K562 (cell line): Measurements from ENCODE around the gene GRIN1. TPM values are rescaled to one million over a fixed set of nuclear protein-coding genes. Genes with fewer than 3 reads are reported as not detected.

ENCODE experiments used
- ATAC-seq: fragments of 200-7000 bp; cut with Tn5 transposase; 3 replicates; pipeline ENCODE4 v1.9.1; 2020; ENCODE audit warnings: moderate library complexity
- BruUV-seq: library from RNA; stranded (reverse); fragments of 400-500 nt; replicated peaks from 2 replicates; lab custom pipeline; 2021; lab: Mats Ljungman, UMichigan
- CTCF ChIA-PET: fragments of 300-600 bp; formaldehyde crosslinking; extraction: SDS; loops from one replicate; lab custom pipeline; 2021; ENCODE audit warnings: low intra/inter-chr PET ratio; lab: Yijun Ruan, JAX
- POLR2A ChIA-PET: fragments of 300-600, 350-650 bp; sonication (Branson Sonifier 250); formaldehyde crosslinking; extraction: SDS; loops from one replicate; lab custom pipeline; 2021; ENCODE audit warnings: antibody characterized with exemption, inconsistent platforms; lab: Yijun Ruan, JAX
- DNase-seq, 4 experiments: peaks; one replicate each; pipeline versions ENCODE4 v3.0.0 to v3.0.0-alpha.2; 2011 to 2018; ENCODE audit warnings: low spot score in 3 of 4, mixed read lengths in 3 of 4; ENCODE audit errors: extremely low read depth in 1 of 4
- FAIRE-seq: peaks from 2 replicates; lab custom pipeline; 2011; peaks lifted over from hg19 to GRCh38; lab: Jason Lieb, UNC
- H2AFZ ChIP-seq: 2 replicates; pipeline ENCODE4 v1.6.0; 2011; ENCODE audit warnings: low read depth, low read length, control low read depth, inconsistent platforms
- H3K27ac ChIP-seq: fragments of 200-600 bp; 3 replicates; pipeline ENCODE4 v1.8.0; 2011; ENCODE audit warnings: low read depth, mild to moderate bottlenecking, control low read depth, inconsistent platforms, low read length, moderate library complexity, mixed read lengths; ENCODE audit errors: extremely low read depth
- H3K27me3 ChIP-seq, 2 experiments: fragments of 300-600 bp in 1 of 2; 2 replicates in 1 of 2; 3 replicates in 1 of 2; pipeline versions ENCODE4 v1.6.0 to v1.8.0; 2011; ENCODE audit warnings: inconsistent platforms in 2 of 2, low read length in 2 of 2, mild to moderate bottlenecking in 1 of 2, mixed read lengths in 1 of 2, moderate library complexity in 1 of 2; ENCODE audit not compliant: control insufficient read depth in 2 of 2, insufficient read depth in 2 of 2
- H3K36me3 ChIP-seq: fragments of 300-600 bp; 3 replicates; pipeline ENCODE4 v1.8.0; 2011; ENCODE audit warnings: mild to moderate bottlenecking, low read length, inconsistent platforms; ENCODE audit not compliant: control insufficient read depth, insufficient read depth
- H3K4me1 ChIP-seq, 2 experiments: fragments of 200-600 bp in 1 of 2; replicated peaks in 1 of 2; 2 replicates in 1 of 2; 3 replicates in 1 of 2; pipeline versions ENCODE4 v1.5.1 to v1.8.0; 2011; ENCODE audit warnings: inconsistent platforms in 2 of 2, low read length in 2 of 2, mild to moderate bottlenecking in 1 of 2, mixed read lengths in 1 of 2, moderate library complexity in 1 of 2; ENCODE audit not compliant: control insufficient read depth in 2 of 2, insufficient read depth in 2 of 2
- H3K4me2 ChIP-seq: 2 replicates; pipeline ENCODE4 v1.6.1; 2011; ENCODE audit warnings: low read length, control low read depth, inconsistent platforms, mixed read lengths; ENCODE audit not compliant: insufficient read depth
- H3K4me3 ChIP-seq: fragments of 200-600 bp; sonication (generic), shearing (Covaris generic); 2 replicates; pipeline ENCODE4 v1.5.1; 2016; ENCODE audit warnings: control low read depth, inconsistent platforms
- H3K79me2 ChIP-seq: fragments of 200-600 bp; 3 replicates; pipeline ENCODE4 v1.8.0; 2011; ENCODE audit warnings: low read length, inconsistent platforms; ENCODE audit not compliant: control insufficient read depth, insufficient read depth
- H3K9ac ChIP-seq, 2 experiments: 2 replicates each; pipeline versions ENCODE4 v1.6.0 to v1.6.1; 2011; ENCODE audit warnings: low read depth in 2 of 2, low read length in 2 of 2, control low read depth in 1 of 2, inconsistent platforms in 1 of 2, mild to moderate bottlenecking in 1 of 2, mixed read lengths in 1 of 2; ENCODE audit not compliant: insufficient read depth in 1 of 2
- H3K9me1 ChIP-seq: one replicate; pipeline ENCODE4 v1.6.0; 2011; ENCODE audit warnings: inconsistent platforms, mild to moderate bottlenecking, low read length, moderate library complexity; ENCODE audit not compliant: control insufficient read depth, insufficient read depth
- H3K9me3 ChIP-seq: replicated peaks from 2 replicates; pipeline ENCODE4 v1.5.1; 2011; ENCODE audit warnings: low read depth, low read length, inconsistent platforms; ENCODE audit not compliant: control insufficient read depth, insufficient read depth
- H4K20me1 ChIP-seq: replicated peaks from 2 replicates; pipeline ENCODE4 v1.6.1; 2011; ENCODE audit warnings: low read length, inconsistent platforms, mixed read lengths; ENCODE audit not compliant: control insufficient read depth, insufficient read depth
- NR2C1 ChIP-seq, 2 experiments: fragments of 450-650 bp; IDR thresholded peaks; 2 replicates each; pipeline ENCODE4 v1.6.1; 2017; ENCODE audit warnings: mild to moderate bottlenecking in 2 of 2, antibody characterized with exemption in 1 of 2, inconsistent platforms in 1 of 2, missing compliant biosample characterization in 1 of 2, missing genetic modification characterization in 1 of 2
- TOE1 ChIP-seq, 2 experiments: fragments of 450-650 bp in 1 of 2; sonication (generic) in 1 of 2; formaldehyde crosslinking in 1 of 2; IDR thresholded peaks; 2 replicates each; pipeline versions ENCODE4 v1.7.1 to v1.8.0; 2016 to 2022; ENCODE audit warnings: borderline replicate concordance in 2 of 2, mild to moderate bottlenecking in 2 of 2, antibody characterized with exemption in 1 of 2, inconsistent platforms in 1 of 2, low read depth in 1 of 2, missing genetic modification reagents in 1 of 2, moderate library complexity in 1 of 2
- ZKSCAN8 ChIP-seq: fragments of 200-800 bp; sonication (Bioruptor generic); IDR thresholded peaks from 2 replicates; pipeline ENCODE4 v1.6.1; 2016; ENCODE audit warnings: missing genetic modification characterization, missing compliant biosample characterization
- ZSCAN29 ChIP-seq: fragments of 450-650 bp; IDR thresholded peaks from 2 replicates; pipeline ENCODE4 v1.6.1; 2017
- WGBS: fragments of 100-300 bp; shearing (Covaris generic); methylation state at CpG from one replicate; pipeline ENCODE4 v1.1.6; 2016; ENCODE audit warnings: low coverage, mixed read lengths; ENCODE audit not compliant: insufficient coverage; ENCODE audit errors: missing lambda C conversion rate; 5-methylcytosine and 5-hydroxymethylcytosine counted together
- in situ Hi-C: fragments of 300-500 bp; cut with MboI; formaldehyde crosslinking; loops from 4 replicates; pipeline ENCODE4 v1.15.0; 2018; ENCODE audit warnings: inconsistent platforms, mixed read lengths
- intact Hi-C: fragments of 100-400 bp; cut with micrococcal nuclease; formaldehyde crosslinking; loops from 2 replicates; pipeline ENCODE4 v1.14.2; 2022
- polyA plus RNA-seq, 8 experiments: library from polyadenylated mRNA; depleted of rRNA in 4 of 8; stranded (reverse) in 5 of 8; unstranded in 3 of 8; fragments of >200 nt; fragmentation: Nextera tagmentation in 2 of 8; fragmentation: Illumina TruSeq in 1 of 8; extraction: Ambion mirVana in 2 of 8; extraction: Trizol in 1 of 8; gene quantifications; 2 replicates each; pipeline versions ENCODE4 v1.2.1 to v1.2.3, GENCODE V29; 2011 to 2014; ENCODE audit warnings: inconsistent platforms in 1 of 8, missing spikeins in 1 of 8
- total RNA-seq, 7 experiments: library from RNA; depleted of rRNA in 6 of 7; stranded (reverse); fragments of >200 nt in 6 of 7; fragmentation: Illumina TruSeq in 2 of 7; extraction: Trizol in 2 of 7; gene quantifications; 2 replicates each; pipeline versions ENCODE4 v1.2.1 to v1.2.3, GENCODE V29; 2011 to 2021; ENCODE audit warnings: low replicate concordance in 1 of 7
- TF ChIP-seq, protein P1 (sequence below): fragments of 200-800 bp; sonication (Bioruptor generic); IDR thresholded peaks from 2 replicates; pipeline ENCODE4 v1.6.1; 2017; ENCODE audit warnings: missing genetic modification characterization, missing compliant biosample characterization

The GRIN1 gene
- total and polyA plus RNA-seq, 9 of the 15 experiments (the other 6 are each of a cell fraction or from before 2014, with no cell fraction given) = 0.03 to 0.35 (median 0.16) TPM; not detected in 6

DNA sequence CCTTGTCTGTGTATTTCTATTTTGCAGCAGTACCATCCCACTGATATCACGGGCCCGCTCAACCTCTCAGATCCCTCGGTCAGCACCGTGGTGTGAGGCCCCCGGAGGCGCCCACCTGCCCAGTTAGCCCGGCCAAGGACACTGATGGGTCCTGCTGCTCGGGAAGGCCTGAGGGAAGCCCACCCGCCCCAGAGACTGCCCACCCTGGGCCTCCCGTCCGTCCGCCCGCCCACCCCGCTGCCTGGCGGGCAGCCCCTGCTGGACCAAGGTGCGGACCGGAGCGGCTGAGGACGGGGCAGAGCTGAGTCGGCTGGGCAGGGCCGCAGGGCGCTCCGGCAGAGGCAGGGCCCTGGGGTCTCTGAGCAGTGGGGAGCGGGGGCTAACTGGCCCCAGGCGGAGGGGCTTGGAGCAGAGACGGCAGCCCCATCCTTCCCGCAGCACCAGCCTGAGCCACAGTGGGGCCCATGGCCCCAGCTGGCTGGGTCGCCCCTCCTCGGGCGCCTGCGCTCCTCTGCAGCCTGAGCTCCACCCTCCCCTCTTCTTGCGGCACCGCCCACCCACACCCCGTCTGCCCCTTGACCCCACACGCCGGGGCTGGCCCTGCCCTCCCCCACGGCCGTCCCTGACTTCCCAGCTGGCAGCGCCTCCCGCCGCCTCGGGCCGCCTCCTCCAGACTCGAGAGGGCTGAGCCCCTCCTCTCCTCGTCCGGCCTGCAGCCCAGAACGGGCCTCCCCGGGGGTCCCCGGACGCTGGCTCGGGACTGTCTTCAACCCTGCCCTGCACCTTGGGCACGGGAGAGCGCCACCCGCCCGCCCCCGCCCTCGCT, 29.0 kb downstream of the GRIN1 start (continued):
- TF ChIP-seq NR2C1 (IDR thresholded peaks at IDR 0.05) (no peak; the same call in 1 of the 2 replicates), NR2C1 (tag; IDR thresholded peaks at IDR 0.05) (0 out of 2 replicates have a peak, but pooled peaks have one; percentile 22)
- TF ChIP-seq, protein P1, sequence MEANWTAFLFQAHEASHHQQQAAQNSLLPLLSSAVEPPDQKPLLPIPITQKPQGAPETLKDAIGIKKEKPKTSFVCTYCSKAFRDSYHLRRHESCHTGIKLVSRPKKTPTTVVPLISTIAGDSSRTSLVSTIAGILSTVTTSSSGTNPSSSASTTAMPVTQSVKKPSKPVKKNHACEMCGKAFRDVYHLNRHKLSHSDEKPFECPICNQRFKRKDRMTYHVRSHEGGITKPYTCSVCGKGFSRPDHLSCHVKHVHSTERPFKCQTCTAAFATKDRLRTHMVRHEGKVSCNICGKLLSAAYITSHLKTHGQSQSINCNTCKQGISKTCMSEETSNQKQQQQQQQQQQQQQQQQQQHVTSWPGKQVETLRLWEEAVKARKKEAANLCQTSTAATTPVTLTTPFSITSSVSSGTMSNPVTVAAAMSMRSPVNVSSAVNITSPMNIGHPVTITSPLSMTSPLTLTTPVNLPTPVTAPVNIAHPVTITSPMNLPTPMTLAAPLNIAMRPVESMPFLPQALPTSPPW (CRISPR knock-in tag) = peak; percentile 42; the same call in 1 of the 2 replicates

DNA sequence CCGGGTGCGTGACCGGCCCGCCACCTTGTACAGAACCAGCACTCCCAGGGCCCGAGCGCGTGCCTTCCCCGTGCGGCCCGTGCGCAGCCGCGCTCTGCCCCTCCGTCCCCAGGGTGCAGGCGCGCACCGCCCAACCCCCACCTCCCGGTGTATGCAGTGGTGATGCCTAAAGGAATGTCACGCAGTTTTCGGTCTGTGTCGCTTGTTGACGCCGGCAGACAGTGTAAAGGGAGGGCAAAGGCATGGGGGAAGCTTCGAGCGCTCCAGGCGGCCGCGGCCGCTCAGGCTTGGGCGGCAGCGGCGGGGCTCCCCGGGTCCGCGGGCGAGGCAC, 29.6 kb downstream of the GRIN1 start:
- Histone ChIP-seq H3K27me3 (peaks cover 29 to 55% of the 10 kb centered on the region in 2 experiments; a peak in 4 of 5 replicates), H3K9me3 (no peaks in the 10 kb centered on the region), H3K79me2 (no peaks in the 10 kb centered on the region), H4K20me1 (no peaks in the 10 kb centered on the region; the same call in 1 of the 2 replicates), H3K4me3 (peak overlapping the region; percentile 13; the same call in 1 of the 2 replicates), H3K9ac (peak overlapping the region in 1 of 2 experiments; percentile 52; a peak in 1 of 4 replicates), H3K9me1 (no peaks in the 10 kb centered on the region), H3K36me3 (no peaks in the 10 kb centered on the region), H2AFZ (no peak overlapping the region), H3K27ac (no peak overlapping the region), H3K4me2 (0 out of 2 replicates have a peak overlapping the region, but pooled peaks have one; percentile 5), H3K4me1 (peaks cover 0 to 98% of the 10 kb centered on the region in 2 experiments; a peak in 2 of 5 replicates)
- ATAC-seq (peak; percentile 33), DNase-seq (peak in 3 of 4 experiments; percentile 35 to 59 (median 54)), FAIRE-seq (no peak)
- in situ Hi-C loops = no loop called here
- CTCF ChIA-PET = no interaction called here
- POLR2A ChIA-PET = interaction anchor here (0.7 to 1.1 kb wide), 3 partner anchors 12 to 76 kb away, joined by 3 to 4 read pairs (median 3); partner anchors contain the start of gene SSNA1
- no TSS peak for BruUV-seq
- intact Hi-C loops = no loop called here
- under 1% methylated on average over 19 of the region's 36 CpGs for WGBS
- TF ChIP-seq ZSCAN29 (no peak), ZKSCAN8 (CRISPR knock-in tag) (peak; percentile 97), TOE1 (IDR thresholded peaks at IDR 0.05; ENCODE audit: borderline replicate concordance) (no peak), TOE1 (CRISPR knock-in tag; IDR thresholded peaks at IDR 0.05; ENCODE audit: borderline replicate concordance, low read depth) (no peak)
